IMR-90 (cell line): Measurements from ENCODE around the gene IL20RA.

Source experiments
- CEBPB ChIP-seq: IDR thresholded peaks from 2 replicates; pipeline ENCODE4 v1.6.1; 2012; ENCODE audit warnings: low read depth, low read length, improper control_type of control experiment
- CTCF ChIP-seq: conservative IDR thresholded peaks from 2 replicates; pipeline ENCODE4 v1.5.1; 2012; ENCODE audit warnings: mild to moderate bottlenecking, low read depth, low read length, improper control_type of control experiment
- FOS ChIP-seq: fragments of 150-350 bp; IDR thresholded peaks from 2 replicates; pipeline ENCODE4 v1.6.1; 2016; ENCODE audit warnings: low read depth, low read length
- MAZ ChIP-seq: IDR thresholded peaks from 2 replicates; pipeline ENCODE4 v1.6.1; 2012; ENCODE audit warnings: low read depth, mild to moderate bottlenecking, low read length, improper control_type of control experiment, moderate library complexity, borderline replicate concordance
- MXI1 ChIP-seq: IDR thresholded peaks from 2 replicates; pipeline ENCODE4 v1.6.1; 2012; ENCODE audit warnings: low read depth, mild to moderate bottlenecking, low read length, moderate library complexity, borderline replicate concordance
- POLR2A ChIP-seq: IDR thresholded peaks from 2 replicates; pipeline ENCODE4 v1.6.1; 2012; ENCODE audit warnings: mild to moderate bottlenecking, low read depth, low read length
- RCOR1 ChIP-seq: IDR thresholded peaks from 2 replicates; pipeline ENCODE4 v1.6.1; 2012; ENCODE audit warnings: mild to moderate bottlenecking, low read length, improper control_type of control experiment; ENCODE audit not compliant: insufficient replicate concordance
- RFX5 ChIP-seq: IDR thresholded peaks from 2 replicates; pipeline ENCODE4 v1.8.0; 2012; ENCODE audit warnings: low read depth, mild to moderate bottlenecking, low read length, moderate library complexity
- SMC3 ChIP-seq: fragments of 150-350 bp; IDR thresholded peaks from 2 replicates; pipeline ENCODE4 v1.6.1; 2016; ENCODE audit warnings: low read depth, mild to moderate bottlenecking, antibody characterized with exemption, low read length, moderate library complexity
- USF2 ChIP-seq: fragments of 150-350 bp; IDR thresholded peaks from 2 replicates; pipeline ENCODE4 v1.6.1; 2017; ENCODE audit warnings: mild to moderate bottlenecking, antibody characterized with exemption, low read length, low read depth

GRCh38 chr6:137011406-137011805 lies 33.4 kb downstream of the IL20RA start:
- TF ChIP-seq CTCF (no peak), POLR2A (no peak), CEBPB (no peak), MXI1 (no peak), RFX5 (no peak), SMC3 (no peak), RCOR1 (no peak), USF2 (no peak), FOS (no peak), MAZ (no peak)
